Spleen (tissue), 7 donors: Measurements from ENCODE around the gene H6PD.

Source experiments
- POLR2A ChIP-seq, 3 donors: fragments of 450-650 bp; IDR thresholded peaks; one replicate each; pipeline ENCODE4 v1.5.1; 2017; ENCODE audit warnings: antibody characterized with exemption in 3 of 3, mild to moderate bottlenecking in 1 of 3
- POLR2AphosphoS5 ChIP-seq, 3 donors: sonication (generic); formaldehyde crosslinking; IDR thresholded peaks; one replicate each; pipeline ENCODE4 v1.5.1; 2017; ENCODE audit warnings: antibody characterized with exemption in 3 of 3
- TF ChIP-seq, protein P1 (sequence below), 11 experiments: fragments of 200-600 bp in 7 of 11; fragments of 450-650 bp in 4 of 11; sonication (generic) in 4 of 11; IDR thresholded peaks in 8 of 11; conservative IDR thresholded peaks in 3 of 11; 1 replicate in 7 of 11; 2 replicates in 4 of 11; pipeline versions ENCODE4 v1.4.0 to v1.8.0; 2016 to 2021; ENCODE audit warnings: antibody characterized with exemption in 11 of 11, inconsistent platforms in 4 of 11, mild to moderate bottlenecking in 1 of 11
- donor health status: DM: no; HTN: no; CAD: no; lungs with moderate emphysema.
- donor health status: DM: no; HTN: no; CAD: no.
- donor health status: DM: no; HTN: no; CAD: no.

GRCh38 chr1:9307303-9307702 is 72.7 kb downstream of the H6PD start:
- TF ChIP-seq, protein P1, sequence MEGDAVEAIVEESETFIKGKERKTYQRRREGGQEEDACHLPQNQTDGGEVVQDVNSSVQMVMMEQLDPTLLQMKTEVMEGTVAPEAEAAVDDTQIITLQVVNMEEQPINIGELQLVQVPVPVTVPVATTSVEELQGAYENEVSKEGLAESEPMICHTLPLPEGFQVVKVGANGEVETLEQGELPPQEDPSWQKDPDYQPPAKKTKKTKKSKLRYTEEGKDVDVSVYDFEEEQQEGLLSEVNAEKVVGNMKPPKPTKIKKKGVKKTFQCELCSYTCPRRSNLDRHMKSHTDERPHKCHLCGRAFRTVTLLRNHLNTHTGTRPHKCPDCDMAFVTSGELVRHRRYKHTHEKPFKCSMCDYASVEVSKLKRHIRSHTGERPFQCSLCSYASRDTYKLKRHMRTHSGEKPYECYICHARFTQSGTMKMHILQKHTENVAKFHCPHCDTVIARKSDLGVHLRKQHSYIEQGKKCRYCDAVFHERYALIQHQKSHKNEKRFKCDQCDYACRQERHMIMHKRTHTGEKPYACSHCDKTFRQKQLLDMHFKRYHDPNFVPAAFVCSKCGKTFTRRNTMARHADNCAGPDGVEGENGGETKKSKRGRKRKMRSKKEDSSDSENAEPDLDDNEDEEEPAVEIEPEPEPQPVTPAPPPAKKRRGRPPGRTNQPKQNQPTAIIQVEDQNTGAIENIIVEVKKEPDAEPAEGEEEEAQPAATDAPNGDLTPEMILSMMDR (IDR thresholded peaks at IDR 0.05 in 8 of 11, conservative IDR thresholded peaks at IDR 0.05 in 3 of 11): no peak
- TF ChIP-seq POLR2A (IDR thresholded peaks at IDR 0.05) (no peak), POLR2AphosphoS5 (IDR thresholded peaks at IDR 0.05) (no peak)
